Right renal pelvis (tissue), 4 donors: ENCODE measurements around the gene GLB1L2. TPM values are rescaled to one million over a fixed set of nuclear protein-coding genes. Genes with fewer than 3 reads are reported as not detected.
"Not testable (repeated sequence)": the region's sequence is repeated elsewhere in the genome, so short reads cannot be mapped to it uniquely, and the experiment has no call there.

Experiments used
- DNase-seq, 4 donors: peaks; one replicate each; pipeline ENCODE4 v3.0.0-alpha.2; 2013; ENCODE audit warnings: low read depth in 4 of 4, low spot score in 3 of 4, missing footprints in 1 of 4
- polyA plus RNA-seq, 4 donors: library from polyadenylated mRNA; unstranded; fragments of 120-200 nt; gene quantifications; one replicate each; pipeline ENCODE4 v1.2.1, GENCODE V29; 2013; ENCODE audit not compliant: insufficient read length in 4 of 4

Gene GLB1L2
- polyA plus RNA-seq, 4 donors, result 19.4 to 23.9 (median 22.3) TPM

DNA sequence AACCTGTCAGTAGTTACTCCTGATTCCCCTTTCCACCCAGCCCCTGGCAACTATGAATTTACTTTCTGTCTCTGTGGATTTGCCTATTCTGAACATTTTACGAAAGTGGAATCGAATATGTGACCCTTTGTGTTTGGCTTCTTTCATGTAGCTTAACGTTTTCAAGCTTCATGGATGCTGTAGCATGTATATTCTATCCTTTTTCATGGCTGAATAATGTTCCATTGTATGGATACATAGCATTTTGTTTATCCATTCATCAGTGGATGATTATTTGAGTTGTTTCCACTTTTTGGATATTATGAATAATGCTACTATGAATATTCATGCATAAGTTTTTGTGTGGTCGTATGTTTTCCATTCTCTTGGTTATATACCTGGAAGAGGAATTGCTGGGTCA, 9.2 kb upstream of the GLB1L2 start:
- DNase-seq, result no peak

DNA sequence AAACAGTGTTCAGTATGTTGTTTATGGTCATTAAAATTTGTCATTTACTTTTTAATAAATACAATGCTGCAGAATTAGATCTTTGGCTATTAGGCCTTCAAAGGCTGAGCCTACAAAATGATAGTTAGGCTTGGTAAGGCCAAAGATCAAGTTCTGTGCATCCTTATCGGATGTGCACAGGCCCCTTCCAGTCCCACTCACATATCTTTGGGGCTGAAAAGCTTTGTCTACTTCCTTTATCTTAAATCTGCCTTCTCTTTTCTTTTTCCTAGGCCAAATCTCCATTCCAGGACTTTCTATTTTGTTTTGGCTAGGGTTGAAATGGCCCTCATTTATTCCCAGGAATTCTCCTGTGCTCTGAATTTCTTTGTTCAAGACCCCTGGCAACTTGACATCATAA, 3.4 kb upstream of the GLB1L2 start:
- no peak for DNase-seq

DNA sequence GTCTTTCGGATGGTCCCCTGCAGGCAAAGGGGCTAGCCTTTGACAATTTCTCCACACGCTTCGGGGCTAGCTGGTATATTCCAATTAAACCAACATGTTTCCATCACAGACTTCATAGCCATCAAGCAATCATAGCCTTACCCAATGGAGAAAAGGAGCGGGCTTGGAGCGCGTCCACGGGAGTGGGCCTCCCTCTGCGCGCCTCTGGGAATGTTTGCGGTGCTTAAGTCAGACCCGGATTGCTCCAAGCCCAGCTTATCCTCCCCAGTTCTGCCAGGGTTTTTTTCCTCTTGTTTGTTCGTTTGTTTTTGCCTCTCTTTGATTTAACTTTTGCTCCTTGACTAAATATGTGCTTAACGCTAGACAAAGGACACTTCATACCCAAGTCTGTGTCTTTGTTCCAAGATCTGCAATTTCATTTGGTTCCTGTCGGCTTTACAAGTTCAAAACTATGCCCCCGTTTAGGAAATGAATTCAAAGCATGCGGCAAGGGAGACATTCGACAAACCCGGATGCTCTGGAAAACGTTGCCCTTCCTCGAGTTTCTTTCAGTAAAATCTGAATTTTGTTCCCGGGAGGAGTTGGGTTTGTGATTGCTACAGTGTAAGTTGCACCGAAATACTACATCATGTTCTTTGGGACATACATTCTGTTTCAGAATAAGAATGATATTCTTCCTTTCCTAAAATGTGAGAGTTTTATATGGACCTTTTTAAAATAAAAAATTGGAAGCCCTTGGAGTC, 1.0 kb upstream of the GLB1L2 start:
- DNase-seq, result no peak

DNA sequence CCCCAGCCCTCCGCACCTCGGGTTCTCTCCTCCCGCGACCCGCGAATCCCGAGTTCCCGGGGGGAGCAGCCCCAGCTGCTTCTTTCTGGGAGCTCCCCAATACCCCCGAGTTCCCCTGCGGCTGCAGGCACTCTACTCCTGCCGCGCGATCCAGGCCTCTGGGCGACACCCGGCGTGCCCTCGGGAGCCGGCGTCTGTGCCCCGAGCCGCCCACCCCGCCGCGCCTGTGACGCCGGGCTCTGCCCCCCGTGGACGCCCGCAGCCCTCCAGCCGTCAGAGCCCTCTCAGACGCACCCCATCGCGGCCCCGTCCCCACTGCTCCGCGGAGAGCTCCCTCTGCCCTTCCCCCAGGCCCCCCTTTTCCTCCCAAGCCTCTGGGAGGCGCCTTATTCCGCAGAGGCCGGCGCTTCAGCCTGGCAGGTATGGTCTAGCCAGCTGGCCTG, 422 bp downstream of the GLB1L2 start:
- DNase-seq, result no peak

DNA sequence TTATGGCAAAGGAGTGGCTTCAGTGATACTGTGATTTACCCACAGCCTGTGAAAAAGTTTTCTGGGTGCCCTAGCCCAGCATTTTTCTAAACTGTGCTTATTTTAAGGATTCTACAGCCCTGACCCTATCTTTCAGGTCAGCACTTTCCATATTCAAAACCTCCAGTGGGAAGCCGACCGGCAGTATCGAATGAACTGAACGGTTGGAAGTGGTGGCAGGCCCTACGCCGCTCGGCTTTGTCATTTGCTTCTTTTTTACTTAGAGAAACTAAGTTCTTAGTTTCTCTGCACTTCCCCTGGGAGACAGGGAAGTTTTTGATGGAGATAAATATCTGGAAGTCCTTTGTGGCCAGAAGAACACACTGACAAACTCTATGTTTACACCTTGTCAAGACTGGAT, 994 bp downstream of the GLB1L2 start:
- no peak for DNase-seq

DNA sequence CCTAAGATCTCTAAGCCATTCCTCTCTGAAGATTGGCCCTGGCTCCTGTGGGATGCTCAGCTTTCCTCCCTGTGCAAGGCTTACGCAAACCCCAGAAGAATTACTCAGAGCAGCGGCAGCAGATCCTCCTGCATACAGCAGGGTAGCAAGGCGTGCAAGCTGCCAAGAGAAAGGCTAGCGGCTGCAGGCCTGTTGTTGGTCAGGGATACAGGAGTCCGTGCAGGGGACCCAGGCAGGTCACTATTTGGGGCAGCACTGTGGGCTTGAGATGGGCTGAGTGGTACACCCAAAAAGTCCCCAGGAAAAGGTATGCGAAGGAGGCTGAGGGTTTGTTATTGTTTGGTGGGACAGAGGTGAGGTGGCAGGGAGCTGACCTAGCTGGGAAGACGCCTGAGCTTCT, 1.5 kb downstream of the GLB1L2 start:
- no peak for DNase-seq

DNA sequence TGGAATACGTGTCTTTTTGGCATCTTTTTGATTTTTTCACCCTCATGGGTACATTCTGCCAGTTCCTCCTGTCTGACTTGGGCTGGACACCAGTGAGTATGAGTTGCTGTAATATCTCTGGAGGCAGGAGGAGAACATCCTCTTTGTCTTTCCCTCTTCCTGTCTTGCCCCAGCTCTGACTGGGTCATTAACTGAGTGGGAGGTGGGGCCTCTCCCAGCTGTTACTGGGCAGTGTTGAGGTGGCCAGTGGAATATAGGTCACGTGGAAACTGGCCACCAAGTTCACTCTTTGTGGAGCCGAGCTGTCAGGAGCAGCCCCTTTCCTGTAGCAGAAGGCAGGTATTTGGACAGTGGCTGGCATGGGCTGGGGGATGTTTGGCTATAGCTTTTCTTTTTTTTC, 2.2 kb downstream of the GLB1L2 start:
- DNase-seq, result no peak

DNA sequence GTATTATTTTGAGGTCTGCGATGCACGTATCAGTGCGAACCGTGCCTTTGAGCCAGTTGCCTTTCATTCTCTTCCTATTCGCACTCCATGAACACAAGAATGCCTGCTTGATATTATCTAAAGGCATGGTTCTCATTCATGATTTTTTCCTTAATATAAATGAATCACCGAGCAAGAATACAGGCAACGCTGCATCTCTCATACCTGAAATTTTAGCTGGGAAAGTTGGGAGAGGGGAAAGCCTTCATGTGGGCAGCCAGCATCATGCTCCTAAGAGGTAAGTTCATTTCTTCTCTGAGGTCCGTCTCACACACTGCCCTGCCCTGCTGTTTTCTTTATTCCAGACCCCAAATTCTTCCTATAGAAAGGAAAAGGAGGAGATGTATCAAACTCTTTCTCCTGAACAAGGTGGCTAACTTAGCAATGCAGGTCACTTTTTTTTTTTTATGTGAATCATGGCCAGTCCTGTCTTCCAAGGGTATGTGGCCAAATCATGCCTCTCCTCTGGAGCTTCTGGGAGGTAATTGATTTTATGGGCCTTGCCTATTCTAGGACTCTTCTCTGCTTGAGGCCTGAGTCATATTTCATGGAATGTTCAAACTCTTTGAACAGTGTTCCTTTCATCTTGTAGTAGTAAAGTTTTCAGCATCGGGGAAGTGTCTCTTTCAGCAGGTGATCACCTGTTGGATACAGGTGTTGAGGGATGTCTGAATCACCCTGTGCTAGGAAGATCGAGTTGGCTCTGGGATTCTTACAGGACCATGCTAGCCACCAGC, 3.2 kb downstream of the GLB1L2 start:
- DNase-seq, result no peak

DNA sequence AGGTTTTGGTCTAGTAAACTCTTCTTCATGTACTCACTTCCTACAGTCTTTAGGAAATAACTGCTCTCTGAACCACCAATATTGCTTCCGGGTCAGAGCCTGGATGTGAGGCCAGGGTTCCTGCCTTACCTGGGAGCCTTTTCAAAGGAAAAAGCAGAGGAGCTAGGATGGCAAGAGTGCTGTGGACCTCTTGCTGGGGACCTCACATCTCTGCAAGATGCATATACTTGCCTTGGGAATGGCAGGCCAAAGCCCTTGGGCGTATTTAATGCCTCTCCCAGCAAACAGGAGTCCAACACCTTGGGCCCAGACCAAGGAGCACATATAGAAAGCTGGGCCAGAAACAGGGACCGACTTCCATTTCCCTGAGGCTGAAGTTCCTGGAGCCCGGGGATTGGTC, 5.3 kb downstream of the GLB1L2 start:
- DNase-seq, result no peak

DNA sequence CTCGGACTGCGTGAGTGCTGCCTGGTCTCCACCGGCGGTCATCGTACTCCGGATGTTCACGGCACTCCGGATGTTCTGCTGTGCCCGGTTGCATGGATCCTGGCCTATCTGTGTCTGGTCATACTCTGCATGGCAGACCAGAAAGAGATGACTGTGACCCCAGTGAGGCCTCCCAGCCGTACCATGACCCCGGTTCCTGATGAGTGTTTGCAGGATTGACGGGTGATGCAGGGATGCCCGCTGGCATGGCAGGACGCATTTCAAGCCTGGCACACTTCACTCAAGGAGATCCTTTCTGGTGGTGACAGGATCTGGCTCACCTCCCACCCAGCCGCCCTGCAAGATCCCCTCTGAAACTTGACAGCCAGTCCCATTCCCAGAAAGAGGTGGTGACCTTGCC, 6.3 kb downstream of the GLB1L2 start:
- no peak for DNase-seq

DNA sequence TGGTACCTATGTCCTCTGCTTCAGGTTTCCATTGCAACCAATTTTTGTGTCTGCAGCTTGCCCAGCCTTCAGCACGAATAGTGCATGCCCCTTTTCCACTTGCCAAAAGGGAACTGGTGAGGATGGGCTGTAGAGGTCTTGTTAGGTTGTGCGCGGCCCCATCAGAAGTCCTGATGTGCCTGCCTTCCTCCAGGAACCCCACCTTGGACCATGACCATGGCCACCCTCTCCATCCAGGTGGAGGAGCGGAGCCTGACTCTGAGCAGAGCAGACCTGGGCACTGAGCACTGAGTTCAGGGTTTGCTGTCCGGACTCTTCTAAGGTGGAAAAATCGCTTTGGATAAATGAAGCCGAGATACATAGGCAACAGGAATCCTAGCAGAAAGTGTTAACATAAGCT, 6.9 kb downstream of the GLB1L2 start:
- DNase-seq, result no peak

DNA sequence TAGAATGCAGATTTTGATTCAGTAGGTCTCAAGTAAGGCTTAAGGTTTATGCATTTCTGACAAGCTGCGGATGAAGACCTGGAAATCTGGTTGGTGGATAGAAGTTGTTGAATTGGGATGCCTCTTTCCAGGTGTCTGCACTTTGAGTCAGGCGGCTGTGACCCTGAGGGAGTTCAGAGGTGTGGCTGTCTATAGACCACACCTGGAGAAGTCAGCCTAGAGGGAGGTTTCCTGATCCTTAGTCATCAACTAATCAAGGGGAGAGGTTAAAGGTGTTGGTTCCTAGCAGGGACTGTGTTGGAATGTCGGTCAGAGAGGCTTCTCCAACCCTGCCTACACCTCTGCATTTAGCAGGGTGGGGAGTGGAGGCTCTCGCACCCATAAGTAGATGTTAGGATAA, 8.0 kb downstream of the GLB1L2 start:
- DNase-seq, result no peak

DNA sequence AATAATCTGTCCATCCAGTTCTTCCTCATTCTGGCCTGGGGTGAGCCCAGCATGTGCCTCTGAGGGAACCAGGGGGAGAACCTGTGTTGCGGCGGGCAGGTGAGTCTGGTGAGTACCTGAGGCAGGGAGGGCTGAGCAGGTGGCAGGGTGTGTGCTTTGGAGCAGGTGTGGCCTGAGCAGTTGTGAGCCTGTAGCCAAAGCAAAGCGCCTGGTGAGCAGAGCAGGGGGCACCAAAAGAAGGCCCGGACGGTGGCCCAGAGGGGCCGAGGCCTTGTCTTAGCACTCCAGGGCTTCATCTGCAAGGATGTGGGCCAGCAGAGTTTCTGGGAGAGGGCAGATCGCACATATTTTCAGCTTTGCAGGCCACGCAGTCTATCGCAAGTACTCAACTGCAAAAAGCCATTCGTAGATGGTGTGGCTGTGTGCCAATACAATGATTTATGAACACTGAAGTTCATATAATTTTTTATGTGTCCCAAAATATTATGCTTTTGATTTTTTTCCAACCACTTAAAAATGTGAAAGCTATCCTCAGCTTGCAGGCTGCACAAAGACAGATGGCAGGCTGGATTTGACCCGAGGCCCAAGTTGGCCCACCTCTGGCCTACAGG, 8.7 kb downstream of the GLB1L2 start:
- DNase-seq, result no peak

DNA sequence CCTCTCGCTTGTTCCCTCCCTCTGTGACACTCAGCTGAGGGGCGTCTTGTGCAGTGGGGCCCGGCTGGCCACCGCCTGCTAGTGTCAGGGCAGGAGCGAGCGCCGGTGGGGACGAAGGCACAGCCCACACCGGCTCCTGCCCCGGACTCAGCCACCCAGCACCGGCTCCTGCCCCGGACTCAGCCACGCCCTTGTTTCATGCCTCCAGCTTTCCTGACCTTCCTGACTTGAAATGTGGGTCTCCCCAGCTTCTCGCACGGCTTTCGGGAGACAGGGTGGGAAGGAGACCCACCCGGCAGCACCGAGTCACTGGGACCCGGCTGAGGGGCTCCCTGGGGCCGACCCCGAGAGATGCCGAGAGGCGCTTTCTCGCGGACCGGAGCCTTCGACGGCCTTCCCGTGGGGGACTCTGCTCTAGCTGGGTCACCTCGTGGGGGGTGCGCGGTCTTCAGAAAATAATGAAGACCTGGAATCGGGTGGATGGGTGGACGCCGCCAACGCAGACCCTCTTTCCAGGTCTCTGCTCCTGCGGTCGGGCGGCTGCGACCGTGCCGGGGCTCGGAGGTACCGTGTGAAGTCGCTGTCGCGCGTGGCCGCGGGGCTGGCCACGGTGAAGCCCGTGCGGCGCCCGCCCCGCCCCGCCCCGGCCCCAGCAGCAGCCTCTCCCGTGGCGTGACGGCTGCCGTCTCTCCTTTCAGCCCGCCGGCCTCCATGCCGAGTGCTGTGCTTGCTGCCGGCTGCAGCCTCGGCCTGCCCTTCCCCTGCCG, 10.2 kb downstream of the GLB1L2 start:
- DNase-seq, result no peak

DNA sequence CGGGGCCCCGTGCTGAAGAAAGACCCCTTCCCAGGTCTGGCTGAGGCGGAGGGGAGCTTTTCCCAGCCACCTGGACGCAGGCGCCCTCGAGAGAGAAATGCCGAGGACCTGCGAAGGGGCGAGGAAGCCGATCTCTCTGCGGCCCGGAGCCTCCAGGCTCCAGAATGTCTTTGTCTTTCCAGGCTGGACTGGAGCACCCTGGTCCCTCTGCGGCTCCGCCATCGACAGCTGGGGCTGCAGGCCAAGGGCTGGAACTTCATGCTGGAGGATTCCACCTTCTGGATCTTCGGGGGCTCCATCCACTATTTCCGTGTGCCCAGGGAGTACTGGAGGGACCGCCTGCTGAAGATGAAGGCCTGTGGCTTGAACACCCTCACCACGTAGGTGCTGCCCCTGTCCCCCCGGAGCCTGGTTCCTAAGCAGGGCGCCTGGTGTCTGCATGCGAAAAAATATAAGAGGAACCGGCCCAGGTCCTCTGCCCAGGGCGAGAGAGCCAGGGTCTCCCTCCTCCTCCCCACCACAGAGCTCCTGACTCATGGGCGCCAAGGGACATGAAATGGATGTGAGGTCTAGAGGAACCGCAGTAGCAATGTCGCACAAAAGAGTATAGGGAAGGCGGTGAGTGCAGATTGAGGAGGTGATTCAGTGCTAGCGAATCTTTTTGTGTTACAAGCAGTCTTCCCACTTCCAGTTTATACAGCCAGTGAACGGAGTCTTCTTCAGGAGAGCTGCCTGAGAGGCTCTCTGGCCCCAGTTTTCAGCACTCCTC, 11.0 kb downstream of the GLB1L2 start:
- no peak for DNase-seq

DNA sequence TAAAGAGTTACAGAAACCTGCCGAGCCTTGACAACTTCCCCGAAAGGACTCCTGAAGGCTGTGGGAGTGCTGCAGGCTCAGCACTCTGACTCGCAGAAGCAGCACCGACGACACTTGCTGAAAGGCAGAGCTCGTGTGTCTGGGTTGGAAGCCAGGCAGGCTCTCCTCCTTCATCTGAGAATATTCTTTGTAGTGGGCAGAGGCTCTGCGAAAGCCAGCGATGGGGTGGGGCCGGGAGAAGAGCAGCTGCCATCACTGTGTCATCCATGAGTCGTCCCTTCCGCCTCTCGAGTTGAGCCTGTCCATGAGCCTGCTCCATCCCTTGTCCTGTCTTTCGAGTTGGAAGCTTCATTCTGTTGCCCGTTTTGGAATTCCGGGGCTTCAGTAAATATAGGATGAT, 11.9 kb downstream of the GLB1L2 start:
- DNase-seq, result no peak

DNA sequence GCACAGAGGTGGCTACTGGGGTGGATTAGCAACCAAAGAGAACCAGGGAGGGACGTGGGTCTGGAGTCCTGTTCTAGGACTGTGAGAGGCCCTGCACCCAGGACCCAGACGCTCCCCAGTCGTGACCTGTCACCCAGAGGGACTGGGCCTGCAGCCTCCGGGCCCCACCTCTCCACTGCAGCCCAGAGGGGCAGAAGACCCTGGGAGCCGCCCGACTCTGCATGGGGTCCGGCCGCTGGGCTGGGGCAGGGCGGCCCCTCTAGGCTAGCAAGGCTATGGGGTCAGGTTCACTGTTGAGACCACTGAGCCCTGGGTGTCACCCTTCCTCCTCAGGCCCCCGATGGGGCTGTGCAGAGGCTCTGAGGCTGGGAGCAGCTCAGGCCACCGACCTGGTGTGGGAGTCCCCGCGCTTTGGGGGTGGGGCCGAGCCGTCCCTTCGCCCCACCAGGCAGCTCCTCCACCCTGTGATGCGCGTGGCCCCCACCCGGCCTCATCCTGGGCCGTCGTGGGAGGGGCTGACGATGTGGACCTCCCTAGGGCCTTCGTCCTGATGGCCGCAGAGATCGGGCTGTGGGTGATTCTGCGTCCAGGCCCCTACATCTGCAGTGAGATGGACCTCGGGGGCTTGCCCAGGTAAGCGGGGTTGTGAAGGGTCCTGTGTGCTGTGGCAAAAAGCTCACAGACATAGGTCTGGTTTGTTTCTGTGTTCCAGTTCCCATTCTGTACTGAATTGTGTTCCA, 12.9 kb downstream of the GLB1L2 start:
- not testable (repeated sequence) for DNase-seq

DNA sequence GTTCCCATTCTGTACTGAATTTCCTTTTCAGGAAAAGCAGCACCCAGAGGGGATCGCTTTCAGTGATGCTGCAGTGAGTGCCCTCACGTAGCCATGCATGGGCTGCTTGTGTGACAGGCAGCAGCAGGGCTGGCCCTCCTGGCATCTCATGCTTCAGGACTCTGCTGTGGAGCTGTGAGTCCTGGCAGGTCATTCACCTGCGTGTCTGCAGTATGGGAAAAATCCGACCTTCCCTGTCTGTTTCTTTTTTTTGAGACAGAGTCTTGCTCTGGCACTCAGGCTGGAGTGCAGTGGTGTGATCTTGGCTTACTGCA, 13.4 kb downstream of the GLB1L2 start:
- DNase-seq, result no peak

DNA sequence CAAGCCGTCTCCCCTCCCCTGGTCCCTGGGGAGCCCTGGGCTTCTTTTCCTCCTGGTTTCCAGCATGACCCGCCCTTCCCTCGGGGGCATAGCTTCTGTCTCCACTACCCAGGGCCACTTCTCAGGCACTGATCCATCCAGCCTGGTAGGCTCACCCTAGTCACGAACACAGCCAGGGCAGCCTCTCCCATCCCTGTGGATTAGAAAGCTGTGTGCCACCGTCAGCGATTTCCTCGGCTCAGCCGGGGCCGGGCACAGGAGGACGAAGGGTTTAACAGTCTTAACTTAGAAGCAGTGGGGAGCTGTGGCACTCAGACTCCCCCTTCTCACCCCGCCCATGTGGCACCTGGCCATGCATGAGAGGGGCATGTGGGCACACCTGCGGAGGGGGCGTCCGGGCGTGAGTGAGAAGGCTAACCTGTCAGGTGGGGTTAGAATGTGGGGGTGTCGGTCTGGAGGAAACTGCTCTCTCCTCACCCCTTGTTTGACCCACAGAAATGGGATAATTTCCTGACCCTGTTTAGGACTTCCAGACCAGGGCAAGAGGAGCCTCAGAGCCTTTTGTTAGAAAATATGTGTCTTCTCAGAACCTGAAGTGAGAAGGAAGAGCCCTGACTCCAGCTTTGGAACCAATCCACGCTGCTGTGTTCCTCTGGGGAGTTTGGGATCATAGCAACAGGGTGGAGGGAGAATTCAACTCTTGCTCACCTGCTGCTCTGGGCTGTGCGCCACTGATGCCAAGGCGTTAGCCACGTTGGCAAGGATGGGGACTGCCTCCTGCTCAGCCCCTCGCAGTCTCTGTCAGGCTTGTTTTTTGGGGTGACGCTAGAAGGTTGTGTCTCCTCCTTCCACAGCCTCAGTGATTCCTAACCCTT, 14.6 kb downstream of the GLB1L2 start:
- no peak for DNase-seq
